ENCODE data around the gene ZNF175.

- TF ChIP-seq POLR2AphosphoS5 (IDR thresholded peaks at IDR 0.05; ENCODE audit: low read depth, low read length) (no peak), POLR2A (IDR thresholded peaks at IDR 0.05; ENCODE audit: low read depth, low read length) (no peak), TAF1 (IDR thresholded peaks at IDR 0.05; ENCODE audit: borderline replicate concordance, low read depth, low read length) (no peak)
Measured at GRCh38 chr19:51572908-51573307, 1.8 kb downstream of the ZNF175 start.
